Mammary epithelial cell (primary cell): ENCODE measurements around the gene GAST.

Experiments used
- EZH2 ChIP-seq: IDR thresholded peaks from 2 replicates; pipeline ENCODE4 v1.6.1; 2012; ENCODE audit warnings: low read length, inconsistent platforms, borderline replicate concordance
- TF ChIP-seq, protein P1 (sequence below), 2 donors: IDR thresholded peaks in 1 of 2; conservative IDR thresholded peaks in 1 of 2; 2 replicates each; pipeline ENCODE4 v1.5.1; 2011 to 2012; ENCODE audit warnings: inconsistent platforms in 2 of 2, low read length in 2 of 2, mild to moderate bottlenecking in 2 of 2, control low read depth in 1 of 2, low read depth in 1 of 2; ENCODE audit not compliant: insufficient read depth in 1 of 2; ENCODE audit errors: extremely low read depth in 1 of 2

DNA sequence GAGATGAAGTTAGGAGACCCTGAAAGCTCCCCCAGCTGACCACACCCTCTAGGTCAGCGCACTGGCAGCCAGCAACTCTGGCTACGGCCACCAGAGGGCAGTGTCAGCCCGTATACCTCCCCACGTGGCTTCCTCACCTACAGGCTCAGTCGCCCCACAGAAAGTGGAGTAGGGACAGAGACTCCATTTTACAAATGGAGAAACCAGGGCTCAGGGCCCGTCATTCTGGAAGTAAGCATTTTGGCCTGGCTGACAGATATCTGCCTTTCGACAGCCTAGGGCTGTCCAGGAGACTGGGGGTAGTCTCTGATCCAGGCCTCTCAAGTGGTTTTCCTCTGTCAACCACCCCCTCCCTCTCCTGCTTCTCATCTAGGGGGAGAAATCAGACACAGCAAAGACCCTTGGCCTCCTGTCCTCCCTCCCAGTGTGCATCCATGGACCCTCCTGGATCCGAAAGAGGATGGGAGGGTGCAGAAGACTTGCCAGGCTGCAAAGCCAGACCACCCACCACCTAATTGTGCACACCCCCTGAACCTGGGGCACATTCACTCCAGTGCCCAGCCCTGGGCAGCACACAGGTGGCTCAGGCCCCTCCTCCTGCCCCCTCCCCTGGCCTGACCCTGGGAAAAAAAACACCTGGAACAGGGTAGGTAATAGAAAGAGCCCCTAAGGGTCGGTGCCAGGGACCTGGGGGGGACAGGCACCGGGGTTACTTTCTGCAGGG is 26.1 kb downstream of the GAST start:
- TF ChIP-seq, protein P1, sequence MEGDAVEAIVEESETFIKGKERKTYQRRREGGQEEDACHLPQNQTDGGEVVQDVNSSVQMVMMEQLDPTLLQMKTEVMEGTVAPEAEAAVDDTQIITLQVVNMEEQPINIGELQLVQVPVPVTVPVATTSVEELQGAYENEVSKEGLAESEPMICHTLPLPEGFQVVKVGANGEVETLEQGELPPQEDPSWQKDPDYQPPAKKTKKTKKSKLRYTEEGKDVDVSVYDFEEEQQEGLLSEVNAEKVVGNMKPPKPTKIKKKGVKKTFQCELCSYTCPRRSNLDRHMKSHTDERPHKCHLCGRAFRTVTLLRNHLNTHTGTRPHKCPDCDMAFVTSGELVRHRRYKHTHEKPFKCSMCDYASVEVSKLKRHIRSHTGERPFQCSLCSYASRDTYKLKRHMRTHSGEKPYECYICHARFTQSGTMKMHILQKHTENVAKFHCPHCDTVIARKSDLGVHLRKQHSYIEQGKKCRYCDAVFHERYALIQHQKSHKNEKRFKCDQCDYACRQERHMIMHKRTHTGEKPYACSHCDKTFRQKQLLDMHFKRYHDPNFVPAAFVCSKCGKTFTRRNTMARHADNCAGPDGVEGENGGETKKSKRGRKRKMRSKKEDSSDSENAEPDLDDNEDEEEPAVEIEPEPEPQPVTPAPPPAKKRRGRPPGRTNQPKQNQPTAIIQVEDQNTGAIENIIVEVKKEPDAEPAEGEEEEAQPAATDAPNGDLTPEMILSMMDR (conservative IDR thresholded peaks at IDR 0.05 in 1 of 2, IDR thresholded peaks at IDR 0.05 in 1 of 2; ENCODE audit: extremely low read depth in 1 of 2, insufficient read depth in 1 of 2, low read depth in 1 of 2, low read length in 2 of 2): peak; percentile 94 to 96
- no peak for TF ChIP-seq EZH2
